WTC11 (cell line): ENCODE measurements around the gene TMEM30B.

Experiments
- ATF1 ChIP-seq: sonication (generic); formaldehyde crosslinking; IDR thresholded peaks from 2 replicates; pipeline ENCODE4 v1.8.1; 2023; ENCODE audit warnings: mild to moderate bottlenecking, moderate library complexity, missing genetic modification reagents
- ESRRA ChIP-seq: sonication (generic); formaldehyde crosslinking; IDR thresholded peaks from 2 replicates; pipeline ENCODE4 v1.8.1; 2022; ENCODE audit warnings: mild to moderate bottlenecking, missing genetic modification reagents, borderline replicate concordance
- ETV6 ChIP-seq: sonication (generic); formaldehyde crosslinking; IDR thresholded peaks from 2 replicates; pipeline ENCODE4 v1.8.1; 2022; ENCODE audit warnings: mild to moderate bottlenecking, missing genetic modification reagents
- FOXK1 ChIP-seq: sonication (generic); formaldehyde crosslinking; IDR thresholded peaks from 2 replicates; pipeline ENCODE4 v1.8.0; 2022; ENCODE audit warnings: mild to moderate bottlenecking, moderate library complexity, missing genetic modification reagents
- FOXP1 ChIP-seq: sonication (generic); formaldehyde crosslinking; IDR thresholded peaks from 2 replicates; pipeline ENCODE4 v1.8.0; 2022; ENCODE audit warnings: missing genetic modification reagents, mild to moderate bottlenecking, moderate library complexity, borderline replicate concordance
- MAX ChIP-seq: sonication (generic); formaldehyde crosslinking; IDR thresholded peaks from 2 replicates; pipeline ENCODE4 v1.8.0; 2022; ENCODE audit warnings: mild to moderate bottlenecking, missing genetic modification reagents
- NFYB ChIP-seq: sonication (generic); formaldehyde crosslinking; conservative IDR thresholded peaks from 2 replicates; pipeline ENCODE4 v1.8.0; 2022; ENCODE audit warnings: low read depth, missing genetic modification reagents
- PREB ChIP-seq: sonication (generic); formaldehyde crosslinking; IDR thresholded peaks from 2 replicates; pipeline ENCODE4 v1.8.1; 2022; ENCODE audit warnings: mild to moderate bottlenecking, missing genetic modification reagents, moderate library complexity, borderline replicate concordance
- TCF7 ChIP-seq: sonication (generic); formaldehyde crosslinking; IDR thresholded peaks from 2 replicates; pipeline ENCODE4 v1.8.0; 2022; ENCODE audit warnings: mild to moderate bottlenecking, low read depth, missing genetic modification reagents, moderate library complexity
- ZNF416 ChIP-seq: fragments of 250-450 bp; sonication (Bioruptor Pico); IDR thresholded peaks from 2 replicates; pipeline ENCODE4 v1.9.0; 2021; ENCODE audit warnings: mild to moderate bottlenecking, inconsistent platforms
- ZNF532 ChIP-seq: fragments of 250-450 bp; sonication (Bioruptor Pico); IDR thresholded peaks from 2 replicates; pipeline ENCODE4 v1.9.0; 2021; ENCODE audit warnings: mild to moderate bottlenecking, borderline replicate concordance
- TF ChIP-seq, protein P1 (sequence below): fragments of 200-600 bp; IDR thresholded peaks from 2 replicates; pipeline ENCODE4 v1.8.0; 2022; ENCODE audit warnings: antibody characterized with exemption

DNA sequence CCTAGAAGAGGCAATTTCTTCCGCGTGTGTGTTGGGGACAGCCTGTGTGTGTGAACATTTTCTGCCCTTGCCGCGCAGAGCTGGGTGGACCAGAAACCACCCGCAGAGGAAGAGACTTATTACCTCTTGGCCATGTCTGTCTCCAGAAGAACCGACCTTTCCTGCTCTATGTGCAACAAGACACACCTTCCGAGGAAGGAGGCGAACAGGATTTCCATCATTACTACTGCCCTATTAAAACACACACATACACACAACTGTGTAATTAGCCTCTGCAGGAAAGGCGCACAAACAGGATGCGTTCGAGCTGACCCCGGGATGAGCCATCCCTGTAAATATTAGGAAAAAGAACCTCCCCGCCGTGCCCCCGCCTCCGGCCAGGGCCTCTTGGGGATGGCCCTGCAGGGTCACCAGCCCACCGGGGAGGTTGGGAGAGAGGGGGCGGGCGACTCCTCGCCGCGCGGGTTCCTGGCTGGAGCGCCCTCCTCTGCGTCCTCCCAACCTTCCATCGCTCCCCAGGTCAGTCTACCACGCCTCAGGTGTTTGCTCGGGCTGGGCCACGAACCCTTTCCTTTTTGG lies 39.8 kb upstream of the TMEM30B start:
- no peak for TF ChIP-seq ETV6 (CRISPR knock-in tag)
- TF ChIP-seq FOXK1 (CRISPR knock-in tag), result no peak
- no peak for TF ChIP-seq MAX (CRISPR knock-in tag)
- TF ChIP-seq ATF1 (CRISPR knock-in tag), result no peak
- TF ChIP-seq, protein P1, sequence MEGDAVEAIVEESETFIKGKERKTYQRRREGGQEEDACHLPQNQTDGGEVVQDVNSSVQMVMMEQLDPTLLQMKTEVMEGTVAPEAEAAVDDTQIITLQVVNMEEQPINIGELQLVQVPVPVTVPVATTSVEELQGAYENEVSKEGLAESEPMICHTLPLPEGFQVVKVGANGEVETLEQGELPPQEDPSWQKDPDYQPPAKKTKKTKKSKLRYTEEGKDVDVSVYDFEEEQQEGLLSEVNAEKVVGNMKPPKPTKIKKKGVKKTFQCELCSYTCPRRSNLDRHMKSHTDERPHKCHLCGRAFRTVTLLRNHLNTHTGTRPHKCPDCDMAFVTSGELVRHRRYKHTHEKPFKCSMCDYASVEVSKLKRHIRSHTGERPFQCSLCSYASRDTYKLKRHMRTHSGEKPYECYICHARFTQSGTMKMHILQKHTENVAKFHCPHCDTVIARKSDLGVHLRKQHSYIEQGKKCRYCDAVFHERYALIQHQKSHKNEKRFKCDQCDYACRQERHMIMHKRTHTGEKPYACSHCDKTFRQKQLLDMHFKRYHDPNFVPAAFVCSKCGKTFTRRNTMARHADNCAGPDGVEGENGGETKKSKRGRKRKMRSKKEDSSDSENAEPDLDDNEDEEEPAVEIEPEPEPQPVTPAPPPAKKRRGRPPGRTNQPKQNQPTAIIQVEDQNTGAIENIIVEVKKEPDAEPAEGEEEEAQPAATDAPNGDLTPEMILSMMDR, result no peak
- TF ChIP-seq ESRRA (CRISPR knock-in tag), result no peak
- TF ChIP-seq PREB (CRISPR knock-in tag), result no peak
- no peak for TF ChIP-seq FOXP1 (CRISPR knock-in tag)
- no peak for TF ChIP-seq TCF7 (CRISPR knock-in tag)
- no peak for TF ChIP-seq ZNF532
- TF ChIP-seq NFYB (CRISPR knock-in tag), result no peak
- no peak for TF ChIP-seq ZNF416 (CRISPR knock-in tag)
